ENCODE results near the gene CYTH3. TPM values are rescaled to one million over a fixed set of nuclear protein-coding genes. Genes with fewer than 3 reads are reported as not detected.

The CYTH3 gene
- total and polyA plus RNA-seq, 2 of the 8 experiments (the other 6 are each of a cell fraction or from before 2014, with no cell fraction given) = 10.3 to 11.9 TPM

- H4K91ac ChIP-seq (replicated peaks; ENCODE audit: insufficient read length, low read length) = no peak overlapping the region
- H3K14ac ChIP-seq (ENCODE audit: insufficient read length) = no peak overlapping the region
- no peak overlapping the region for H3K4me2 ChIP-seq (ENCODE audit: insufficient read depth in 1 of 2, low read depth in 2 of 2, low read length in 2 of 2)
- DNase-seq (ENCODE audit: low read depth in 1 of 2, low spot score in 2 of 2) (no peak), FAIRE-seq (no peak)
- peaks cover 8 to 54% (median 39%) of the 10 kb centered on the region in 4 experiments; a peak in 7 of 8 replicates for H3K36me3 ChIP-seq (ENCODE audit: control insufficient read depth in 2 of 4, insufficient read depth in 4 of 4, low read length in 3 of 4)
- H3K79me2 ChIP-seq (ENCODE audit: control insufficient read depth in 1 of 2, insufficient read depth in 2 of 2, low read length in 2 of 2) = peaks cover 0 to 13% of the 10 kb centered on the region in 2 experiments; a peak in 2 of 4 replicates
- no peaks in the 10 kb centered on the region for H4K20me1 ChIP-seq (replicated peaks in 1 of 2; ENCODE audit: control insufficient read depth in 1 of 2, insufficient read depth in 2 of 2, low read length in 2 of 2)
- H3K27me3 ChIP-seq (replicated peaks in 1 of 4; ENCODE audit: control insufficient read depth in 3 of 4, extremely low read depth in 1 of 4, insufficient read depth in 3 of 4, low read length in 3 of 4) = no peaks in the 10 kb centered on the region
- no peak overlapping the region for H2BK120ac ChIP-seq (replicated peaks; ENCODE audit: low read depth, low read length)
- H3K18ac ChIP-seq (ENCODE audit: extremely low read depth, low read length) = no peak overlapping the region
- no peaks in the 10 kb centered on the region for H3K23me2 ChIP-seq (ENCODE audit: low read depth, low read length)
- H3K23ac ChIP-seq (ENCODE audit: insufficient read length) = no peak overlapping the region
- H2BK20ac ChIP-seq (ENCODE audit: low read length) = no peak overlapping the region
- H3K4me1 ChIP-seq (replicated peaks in 1 of 4; ENCODE audit: control insufficient read depth in 3 of 4, insufficient read depth in 4 of 4, low read length in 3 of 4) = no peaks in the 10 kb centered on the region
- 92% methylated on average over 2 of the region's 2 CpGs; no CpG with 5 or more reads in 1 of the 2 experiments for WGBS, 2 experiments (ENCODE audit: extremely low coverage in 1 of 2, insufficient coverage in 1 of 2, insufficient read length in 1 of 2, insufficient replicate concordance in 2 of 2, low coverage in 1 of 2, low lambda C conversion rate in 2 of 2, missing lambda C conversion rate in 1 of 2)
- H4K5ac ChIP-seq (ENCODE audit: insufficient read length, low read depth, low read length) = no peak overlapping the region
- no peak overlapping the region for H3K4ac ChIP-seq (replicated peaks; ENCODE audit: insufficient read length, low read depth, low read length)
- ChIA-PET CTCF (ENCODE audit: partially characterized antibody) (interaction anchor here (0.7 kb wide), 1 partner anchor 1251 kb away, joined by 3 read pairs; no protein-coding TSS in a partner anchor), POLR2A (ENCODE audit: partially characterized antibody) (interaction anchor here (0.6 kb wide), 1 partner anchor 164 kb away, joined by 4 read pairs; no protein-coding TSS in a partner anchor)
- no peak overlapping the region; a peak in 1 of 7 replicates for H3K9ac ChIP-seq (replicated peaks in 1 of 4; ENCODE audit: extremely low read depth in 1 of 4, low read depth in 3 of 4, low read length in 3 of 4)
- H4K8ac ChIP-seq (ENCODE audit: extremely low read depth, insufficient read depth, low read length) = no peak overlapping the region
- H3K27ac ChIP-seq (ENCODE audit: low read depth, low read length) = no peak overlapping the region
- no peak overlapping the region for H2AK5ac ChIP-seq (ENCODE audit: low read depth, low read length)
- peaks cover 0 to 2% of the 10 kb centered on the region in 2 experiments; a peak in 1 of 4 replicates for H3K9me3 ChIP-seq (ENCODE audit: insufficient read depth in 2 of 2, low read depth in 1 of 2, low read length in 1 of 2)
- no peak overlapping the region for H2BK12ac ChIP-seq (ENCODE audit: low read depth, low read length)
- no peak overlapping the region for H2BK15ac ChIP-seq (ENCODE audit: low read length)
- no peak overlapping the region for H3K4me3 ChIP-seq (ENCODE audit: extremely low read depth in 1 of 4, insufficient read depth in 2 of 4, low read depth in 3 of 4, low read length in 4 of 4)
- H3K56ac ChIP-seq (replicated peaks; ENCODE audit: insufficient read length, low read depth, low read length) = no peak overlapping the region
- no peak overlapping the region for H2AFZ ChIP-seq (ENCODE audit: low read length)
- no peaks in the 10 kb centered on the region for H3K79me1 ChIP-seq (ENCODE audit: low read depth, low read length)
- no peak overlapping the region for H2BK5ac ChIP-seq (ENCODE audit: low read depth, low read length)
- no peak for TF ChIP-seq GTF2F1 (IDR thresholded peaks at IDR 0.05; ENCODE audit: borderline replicate concordance, low read depth, low read length)
- TF ChIP-seq KDM4A (IDR thresholded peaks at IDR 0.05; ENCODE audit: low read depth, low read length, severe bottlenecking) = no peak
- no peak for TF ChIP-seq RNF2 (IDR thresholded peaks at IDR 0.05; ENCODE audit: borderline replicate concordance, low read depth, low read length, missing control alignments, poor library complexity, severe bottlenecking)
- no peak for TF ChIP-seq SUZ12 (IDR thresholded peaks at IDR 0.05; ENCODE audit: low read length)
- TF ChIP-seq EP300 (IDR thresholded peaks at IDR 0.05; ENCODE audit: borderline replicate concordance in 1 of 2, low read depth in 2 of 2, low read length in 2 of 2) = no peak
- no peak for TF ChIP-seq CTBP2 (IDR thresholded peaks at IDR 0.05; ENCODE audit: borderline replicate concordance, insufficient read depth, insufficient read length, low read length)
- TF ChIP-seq BRCA1 (IDR thresholded peaks at IDR 0.05; ENCODE audit: low read depth, low read length) = no peak
- no peak for TF ChIP-seq SIRT6 (IDR thresholded peaks at IDR 0.05; ENCODE audit: low read length)
- no peak for TF ChIP-seq NANOG (IDR thresholded peaks at IDR 0.05; ENCODE audit: insufficient read depth, low read depth, low read length, poor library complexity, severe bottlenecking)
- TF ChIP-seq HDAC2 (IDR thresholded peaks at IDR 0.05; ENCODE audit: borderline replicate concordance in 1 of 2, low read depth in 2 of 2, low read length in 2 of 2) = no peak
- TF ChIP-seq CHD1 (IDR thresholded peaks at IDR 0.05; ENCODE audit: low read depth, low read length) = no peak
- no peak for TF ChIP-seq ZNF274 (IDR thresholded peaks at IDR 0.05; ENCODE audit: borderline replicate concordance, extremely low read depth, low read length)
- TF ChIP-seq POLR2AphosphoS5 (IDR thresholded peaks at IDR 0.05; ENCODE audit: low read depth, low read length) = no peak
Measured at GRCh38 chr7:6116211-6116610, 156.2 kb downstream of the CYTH3 start.

All from H1 (cell line).